Ovary (tissue), 3 donors: Measurements from ENCODE around the gene WNK1.

Experiments used
- CTCF ChIP-seq, 3 donors: fragments of 450-650 bp in 2 of 3; fragments of 200-600 bp in 1 of 3; IDR thresholded peaks; one replicate each; pipeline versions ENCODE4 v1.5.1 to v1.8.0; 2016 to 2022; ENCODE audit warnings: antibody characterized with exemption in 3 of 3, mild to moderate bottlenecking in 1 of 3
- EP300 ChIP-seq: sonication (generic); formaldehyde crosslinking; IDR thresholded peaks from one replicate; pipeline ENCODE4 v1.6.1; 2017; ENCODE audit warnings: antibody characterized with exemption
- donor health status: DM: no; HTN: no; CAD: no.

- TF ChIP-seq EP300 (no peak), CTCF (IDR thresholded peaks at IDR 0.05) (no peak)
Measured at GRCh38 chr12:765840-766239, 13.5 kb downstream of the WNK1 start.
